Keratinocyte (primary cell): ENCODE data around the gene THRAP3.

Experiments used
- CTCF ChIP-seq, 3 experiments: IDR thresholded peaks in 1 of 3; conservative IDR thresholded peaks in 1 of 3; optimal IDR thresholded peaks in 1 of 3; 2 replicates in 2 of 3; 3 replicates in 1 of 3; pipeline versions ENCODE3 to v1.5.1; 2011; ENCODE audit warnings: low read length in 3 of 3, mild to moderate bottlenecking in 3 of 3, moderate library complexity in 2 of 3, control low read depth in 1 of 3, inconsistent platforms in 1 of 3; ENCODE audit not compliant: insufficient read depth in 2 of 3; ENCODE audit errors: extremely low read depth in 1 of 3
- EZH2 ChIP-seq: IDR thresholded peaks from one replicate; pipeline ENCODE4 v1.6.1; 2012; ENCODE audit warnings: inconsistent platforms, mild to moderate bottlenecking, low read length, moderate library complexity

DNA sequence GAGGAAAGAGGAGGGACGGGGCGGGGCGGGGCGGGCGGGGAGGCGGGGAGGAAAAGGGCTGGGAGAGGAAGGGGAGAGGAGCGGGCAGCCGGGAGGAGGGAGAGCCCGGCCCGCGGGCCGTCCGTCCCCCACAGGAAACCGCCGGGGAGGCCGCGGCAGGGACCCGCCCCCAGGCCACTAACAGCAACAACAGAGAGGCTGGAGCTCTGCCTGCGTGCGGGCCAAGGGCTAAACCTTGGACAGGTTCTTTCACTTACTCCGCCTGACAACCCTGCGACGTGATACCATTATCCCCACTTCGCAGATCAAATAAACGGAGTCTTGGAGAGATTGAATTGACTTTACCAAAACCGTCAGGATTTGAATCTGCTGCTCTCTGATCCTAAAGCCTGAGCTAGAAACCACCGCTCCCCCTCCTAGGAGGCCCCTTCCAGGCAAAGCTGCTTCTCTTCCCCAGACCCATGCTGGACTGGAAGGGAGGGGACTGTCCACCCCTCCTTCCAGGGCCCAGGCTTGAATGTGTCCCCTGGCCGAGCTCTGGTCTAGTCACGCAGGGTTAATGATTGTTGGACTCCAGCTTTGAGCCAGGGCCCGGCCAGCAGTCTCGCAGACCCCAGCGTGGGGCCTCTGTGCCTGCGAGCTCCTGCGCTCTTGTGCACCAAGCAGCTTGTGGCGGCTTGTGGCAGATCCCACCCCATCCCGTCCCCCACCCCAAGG lies 99.6 kb downstream of the THRAP3 start, which contains the start of gene EVA1B:
- TF ChIP-seq EZH2 = no peak
- TF ChIP-seq CTCF (optimal IDR thresholded peaks at IDR 0.05 in 1 of 3, IDR thresholded peaks at IDR 0.05 in 1 of 3, conservative IDR thresholded peaks at IDR 0.05 in 1 of 3; ENCODE audit: extremely low read depth in 1 of 3, insufficient read depth in 2 of 3, low read length in 3 of 3) = no peak
